Bronchial epithelial cell (primary cell): ENCODE data around the gene EHBP1. TPM values are rescaled to one million over a fixed set of nuclear protein-coding genes. Genes with fewer than 3 reads are reported as not detected.

Experiments used
- DNase-seq: peaks from one replicate; pipeline ENCODE4 v3.0.0-alpha.2; 2010; ENCODE audit warnings: low read depth
- FAIRE-seq: peaks from 2 replicates; lab custom pipeline; 2011; peaks lifted over from hg19 to GRCh38; lab: Jason Lieb, UNC
- H3K27me3 ChIP-seq: 2 replicates; pipeline ENCODE4 v1.5.1; 2011; ENCODE audit warnings: low read length; ENCODE audit not compliant: control insufficient read depth, insufficient read depth
- H3K36me3 ChIP-seq: 2 replicates; pipeline ENCODE4 v1.5.1; 2011; ENCODE audit warnings: low read length; ENCODE audit not compliant: control insufficient read depth, insufficient read depth
- H3K4me3 ChIP-seq: 2 replicates; pipeline ENCODE4 v1.5.1; 2011; ENCODE audit warnings: mild to moderate bottlenecking, low read depth, low read length, control low read depth
- total RNA-seq: library from RNA; depleted of rRNA; stranded (reverse); fragments of >200 nt; gene quantifications from 2 replicates; pipeline ENCODE4 v1.2.1, GENCODE V29; 2014
- TF ChIP-seq, protein P1 (sequence below): IDR thresholded peaks from 2 replicates; pipeline ENCODE4 v1.5.1; 2011; ENCODE audit warnings: mild to moderate bottlenecking, moderate library complexity, low read length, control low read depth, inconsistent platforms; ENCODE audit not compliant: insufficient read depth, severe bottlenecking

EHBP1 gene
- total RNA-seq, 1 donor from 2014 or later = 132 TPM

- TF ChIP-seq, protein P1, sequence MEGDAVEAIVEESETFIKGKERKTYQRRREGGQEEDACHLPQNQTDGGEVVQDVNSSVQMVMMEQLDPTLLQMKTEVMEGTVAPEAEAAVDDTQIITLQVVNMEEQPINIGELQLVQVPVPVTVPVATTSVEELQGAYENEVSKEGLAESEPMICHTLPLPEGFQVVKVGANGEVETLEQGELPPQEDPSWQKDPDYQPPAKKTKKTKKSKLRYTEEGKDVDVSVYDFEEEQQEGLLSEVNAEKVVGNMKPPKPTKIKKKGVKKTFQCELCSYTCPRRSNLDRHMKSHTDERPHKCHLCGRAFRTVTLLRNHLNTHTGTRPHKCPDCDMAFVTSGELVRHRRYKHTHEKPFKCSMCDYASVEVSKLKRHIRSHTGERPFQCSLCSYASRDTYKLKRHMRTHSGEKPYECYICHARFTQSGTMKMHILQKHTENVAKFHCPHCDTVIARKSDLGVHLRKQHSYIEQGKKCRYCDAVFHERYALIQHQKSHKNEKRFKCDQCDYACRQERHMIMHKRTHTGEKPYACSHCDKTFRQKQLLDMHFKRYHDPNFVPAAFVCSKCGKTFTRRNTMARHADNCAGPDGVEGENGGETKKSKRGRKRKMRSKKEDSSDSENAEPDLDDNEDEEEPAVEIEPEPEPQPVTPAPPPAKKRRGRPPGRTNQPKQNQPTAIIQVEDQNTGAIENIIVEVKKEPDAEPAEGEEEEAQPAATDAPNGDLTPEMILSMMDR = no peak
- DNase-seq = no peak
- no peak overlapping the region for H3K4me3 ChIP-seq
- no peaks in the 10 kb centered on the region for H3K27me3 ChIP-seq
- no peak for FAIRE-seq
- peaks cover 7% of the 10 kb centered on the region for H3K36me3 ChIP-seq
Measured at GRCh38 chr2:63055226-63056106, 350.0 kb downstream of the EHBP1 start.

DNA sequence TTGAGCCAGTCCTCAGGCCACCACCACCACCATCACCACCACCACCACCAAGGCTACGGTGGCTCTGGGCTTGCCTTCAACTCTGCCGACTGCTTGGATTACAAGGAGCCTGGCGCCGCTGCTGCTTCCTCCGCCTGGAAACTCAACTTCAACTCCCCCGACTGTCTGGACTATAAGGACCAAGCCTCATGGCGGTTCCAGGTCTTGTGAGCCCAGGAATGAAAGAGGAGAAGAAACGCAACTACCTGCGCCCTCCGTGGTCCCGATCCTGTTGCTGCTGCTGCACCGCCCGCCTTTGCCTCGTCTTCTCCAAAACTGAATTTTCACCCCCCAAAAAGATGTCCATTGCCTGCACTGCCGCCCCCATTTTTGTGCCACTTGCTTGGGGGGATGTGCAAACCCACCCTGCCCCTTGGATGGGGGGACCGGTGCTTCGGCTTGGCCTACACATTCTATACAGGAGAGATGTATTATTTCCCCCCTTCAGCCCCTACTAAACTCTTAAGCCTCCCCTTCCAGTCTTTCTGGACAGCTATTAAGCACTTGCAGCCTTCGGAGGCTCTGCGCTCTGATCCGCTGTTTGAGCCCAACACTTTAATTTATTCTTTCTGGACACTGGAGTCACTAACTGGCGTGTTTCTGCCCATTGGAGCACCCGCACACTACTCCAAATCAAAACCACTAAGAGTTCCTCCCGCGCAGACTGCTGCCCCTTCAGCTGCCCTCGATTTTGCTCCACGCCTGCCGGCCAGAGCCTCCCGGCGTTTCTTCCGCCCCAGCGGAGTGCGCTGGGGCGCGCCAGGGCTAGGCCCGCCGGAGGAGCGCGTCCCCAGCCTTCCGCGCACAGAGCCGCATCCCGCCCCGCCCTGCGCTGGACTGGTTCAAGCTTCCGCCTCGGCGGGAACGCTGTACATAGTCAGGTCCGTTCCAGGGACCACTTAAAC, 350.9 kb downstream of the EHBP1 start:
- TF ChIP-seq, protein P1 = no peak
- no peaks in the 10 kb centered on the region for H3K27me3 ChIP-seq
- FAIRE-seq (no peak), DNase-seq (no peak)
- peaks cover 7% of the 10 kb centered on the region for H3K36me3 ChIP-seq
- H3K4me3 ChIP-seq = no peak overlapping the region

DNA sequence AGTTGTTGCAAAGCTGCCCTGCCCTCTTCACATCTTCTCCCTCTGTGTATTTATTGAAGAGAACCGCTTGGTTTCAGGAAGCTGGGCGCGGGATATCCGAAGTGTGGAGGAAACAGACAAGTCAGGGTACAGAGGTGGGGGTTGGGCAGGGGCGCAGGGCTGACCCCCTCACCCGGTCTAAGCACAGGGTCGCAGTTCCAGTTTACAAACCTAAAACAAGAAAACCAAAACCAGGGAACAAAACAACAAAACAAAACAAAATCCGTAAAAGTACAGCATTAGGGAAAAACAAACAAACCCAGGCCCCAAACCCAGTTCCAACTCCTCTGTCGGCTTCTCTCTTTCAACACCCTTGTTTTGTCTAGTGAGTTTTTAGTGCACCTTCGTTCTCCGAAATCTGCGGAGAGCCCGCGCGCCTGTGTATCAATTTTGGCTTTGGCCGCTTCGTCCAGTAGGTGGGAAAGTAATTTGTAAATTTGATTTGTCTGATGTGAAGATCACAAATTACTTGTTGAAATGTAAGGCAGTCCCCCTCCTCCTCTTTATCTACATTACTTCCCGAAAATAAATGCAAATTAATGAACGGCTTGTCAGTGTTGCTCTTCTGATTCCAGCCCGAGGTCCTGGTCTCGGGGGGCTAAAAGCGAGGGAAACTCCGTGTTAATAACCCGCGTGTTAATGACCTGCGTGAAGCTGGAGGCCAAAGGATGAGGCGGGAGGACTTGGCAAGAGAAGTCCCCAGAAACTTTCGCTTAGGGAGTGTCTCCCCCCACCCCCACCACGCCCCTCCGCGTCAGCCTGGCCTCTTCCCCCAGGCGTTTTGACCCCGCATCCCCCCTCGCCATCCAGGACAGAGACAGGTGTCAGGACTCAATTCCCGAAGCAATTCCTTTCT, 352.0 kb downstream of the EHBP1 start:
- peaks cover 7% of the 10 kb centered on the region for H3K36me3 ChIP-seq
- no peaks in the 10 kb centered on the region for H3K27me3 ChIP-seq
- no peak overlapping the region for H3K4me3 ChIP-seq
- TF ChIP-seq, protein P1 = no peak
- FAIRE-seq (no peak), DNase-seq (no peak)

DNA sequence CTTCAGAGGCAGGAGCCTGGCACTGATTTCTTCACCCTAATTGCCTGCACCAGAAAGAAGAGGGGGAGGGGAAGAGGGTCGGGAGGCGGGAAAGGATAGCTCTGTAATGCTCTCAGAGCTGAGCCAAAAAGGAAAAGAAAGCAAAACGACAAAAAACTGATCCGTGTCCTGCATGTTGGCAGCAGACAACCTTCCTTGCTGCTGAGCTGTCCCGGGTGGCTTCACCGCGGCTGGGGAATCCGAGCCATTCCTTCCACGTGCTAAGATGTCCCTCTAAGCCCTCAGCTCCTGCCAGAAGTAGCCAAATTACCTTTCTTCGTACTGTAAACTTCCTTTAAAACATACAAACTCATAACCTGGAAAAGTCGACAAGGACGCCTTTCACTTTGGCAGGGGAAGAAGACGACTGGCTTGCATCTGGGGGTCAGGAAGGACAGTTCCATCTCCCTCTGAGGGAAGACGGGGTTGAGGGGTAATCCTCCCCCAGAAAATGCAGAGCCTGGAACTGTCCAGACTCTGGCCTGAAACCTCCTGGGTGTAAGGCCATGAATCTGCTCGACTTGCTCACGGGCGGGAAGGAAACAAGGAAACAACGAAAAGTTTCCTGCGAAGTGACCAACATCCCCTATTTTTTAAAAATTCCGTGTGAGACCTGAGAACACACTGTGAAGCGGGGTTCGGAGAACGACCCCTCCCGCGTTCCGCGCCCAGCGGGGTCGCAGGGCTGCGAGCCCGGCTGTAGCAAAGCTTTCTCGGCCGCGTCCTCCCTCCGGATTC, 352.8 kb downstream of the EHBP1 start:
- TF ChIP-seq, protein P1 = no peak
- Histone ChIP-seq H3K27me3 (peaks cover 2% of the 10 kb centered on the region), H3K36me3 (peaks cover 7% of the 10 kb centered on the region), H3K4me3 (no peak overlapping the region)
- DNase-seq = no peak
- FAIRE-seq = no peak
